Endothelial cell of umbilical vein (primary cell): ENCODE data around the gene ADORA2B. TPM values are rescaled to one million over a fixed set of nuclear protein-coding genes. Genes with fewer than 3 reads are reported as not detected.

Experiments
- BruUV-seq: library from RNA; stranded (reverse); fragments of 400-500 nt; replicated peaks from 2 replicates; lab custom pipeline; 2021; lab: Mats Ljungman, UMichigan
- CTCF ChIA-PET: fragments of 300-600, 350-600 bp; sonication (Branson Sonifier 250); formaldehyde crosslinking; loops from one replicate; lab custom pipeline; 2021; ENCODE audit warnings: antibody characterized with exemption, inconsistent platforms; lab: Charles Lee
- POLR2A ChIA-PET: fragments of 300-600, 350-600 bp; sonication (Branson Sonifier 250); formaldehyde crosslinking; loops from one replicate; lab custom pipeline; 2021; ENCODE audit warnings: antibody characterized with exemption, inconsistent platforms; lab: Charles Lee
- DNase-seq: peaks from one replicate; pipeline ENCODE4 v3.0.0-alpha.2; 2011; ENCODE audit warnings: low read depth, low spot score
- FAIRE-seq: peaks from 2 replicates; lab custom pipeline; 2011; peaks lifted over from hg19 to GRCh38; lab: Jason Lieb, UNC
- H2AFZ ChIP-seq: 2 replicates; pipeline ENCODE4 v1.6.0; 2012; ENCODE audit warnings: low read depth, low read length, control low read depth, inconsistent platforms
- H3K27ac ChIP-seq: 2 replicates; pipeline ENCODE4 v1.5.1; 2011; ENCODE audit warnings: low read depth, mild to moderate bottlenecking, control low read depth, low read length, moderate library complexity; ENCODE audit not compliant: insufficient read depth
- H3K27me3 ChIP-seq, 2 experiments: 2 replicates each; pipeline versions ENCODE4 v1.6.0 to v1.6.1; 2011; ENCODE audit warnings: low read length in 2 of 2, mixed read lengths in 1 of 2; ENCODE audit not compliant: control insufficient read depth in 2 of 2, insufficient read depth in 2 of 2
- H3K36me3 ChIP-seq, 2 experiments: 2 replicates in 1 of 2; 3 replicates in 1 of 2; pipeline ENCODE4 v1.5.1; 2011; ENCODE audit warnings: low read length in 2 of 2, mild to moderate bottlenecking in 1 of 2, moderate library complexity in 1 of 2; ENCODE audit not compliant: control insufficient read depth in 2 of 2, insufficient read depth in 2 of 2; ENCODE audit errors: extremely low read depth in 1 of 2
- H3K4me1 ChIP-seq: 3 replicates; pipeline ENCODE4 v1.5.1; 2011; ENCODE audit warnings: mild to moderate bottlenecking, low read length; ENCODE audit not compliant: control insufficient read depth, insufficient read depth; ENCODE audit errors: extremely low read depth
- H3K4me2 ChIP-seq: 2 replicates; pipeline ENCODE4 v1.6.1; 2011; ENCODE audit warnings: low read length, control low read depth, mixed read lengths; ENCODE audit not compliant: insufficient read depth
- H3K4me3 ChIP-seq, 3 experiments: fragments of 200-600 bp in 1 of 3; sonication (generic), shearing (Covaris generic) in 1 of 3; replicated peaks in 1 of 3; 2 replicates each; pipeline ENCODE4 v1.5.1; 2011 to 2016; ENCODE audit warnings: control low read depth in 3 of 3, low read length in 3 of 3, mild to moderate bottlenecking in 2 of 3, inconsistent platforms in 1 of 3, low read depth in 1 of 3, moderate library complexity in 1 of 3; ENCODE audit not compliant: insufficient read depth in 1 of 3
- H3K79me2 ChIP-seq: 2 replicates; pipeline ENCODE4 v1.6.0; 2012; ENCODE audit warnings: low read length, inconsistent platforms; ENCODE audit not compliant: control insufficient read depth, insufficient read depth
- H3K9ac ChIP-seq: replicated peaks from 2 replicates; pipeline ENCODE3; 2011; ENCODE audit warnings: low read length, control low read depth; ENCODE audit not compliant: insufficient read depth; ENCODE audit errors: extremely low read depth
- H3K9me1 ChIP-seq: replicated peaks from 3 replicates; pipeline ENCODE4 v1.6.0; 2011; ENCODE audit warnings: mild to moderate bottlenecking, low read length; ENCODE audit not compliant: control insufficient read depth, insufficient read depth; ENCODE audit errors: extremely low read depth
- H3K9me3 ChIP-seq: replicated peaks from 2 replicates; pipeline ENCODE4 v1.5.1; 2012; ENCODE audit warnings: low read length, inconsistent platforms; ENCODE audit not compliant: control insufficient read depth, insufficient read depth
- H4K20me1 ChIP-seq: replicated peaks from 2 replicates; pipeline ENCODE3; 2011; ENCODE audit warnings: mild to moderate bottlenecking, low read length; ENCODE audit not compliant: control insufficient read depth, insufficient read depth; ENCODE audit errors: extremely low read depth
- CTCF ChIP-seq, 2 donors: IDR thresholded peaks; 1 replicate in 1 of 2; 2 replicates in 1 of 2; pipeline ENCODE4 v1.5.1; 2011; ENCODE audit warnings: low read length in 2 of 2, mild to moderate bottlenecking in 2 of 2, moderate library complexity in 2 of 2, control low read depth in 1 of 2, inconsistent platforms in 1 of 2, low read depth in 1 of 2; ENCODE audit not compliant: insufficient read depth in 1 of 2; ENCODE audit errors: extremely low read depth in 1 of 2
- EZH2 ChIP-seq: IDR thresholded peaks from 2 replicates; pipeline ENCODE4 v1.6.1; 2012; ENCODE audit warnings: borderline replicate concordance, low read depth, mild to moderate bottlenecking, moderate library complexity, low read length, inconsistent platforms; ENCODE audit not compliant: severe bottlenecking
- FOS ChIP-seq: IDR thresholded peaks from 2 replicates; pipeline ENCODE4 v1.6.1; 2011; ENCODE audit warnings: mild to moderate bottlenecking, low read length, moderate library complexity, borderline replicate concordance; ENCODE audit not compliant: insufficient read depth
- GATA2 ChIP-seq: IDR thresholded peaks from 2 replicates; pipeline ENCODE4 v1.7.0; 2011; ENCODE audit warnings: low read depth, mild to moderate bottlenecking, moderate library complexity, mixed read lengths, low read length; ENCODE audit not compliant: insufficient read length, insufficient read depth
- JUN ChIP-seq: IDR thresholded peaks from 2 replicates; pipeline ENCODE4 v1.6.1; 2011; ENCODE audit warnings: borderline replicate concordance, low read depth; ENCODE audit not compliant: insufficient read length, insufficient read depth
- MAX ChIP-seq: IDR thresholded peaks from 2 replicates; pipeline ENCODE4 v1.6.1; 2011; ENCODE audit not compliant: insufficient read depth, insufficient read length
- MYC ChIP-seq: IDR thresholded peaks from one replicate; pipeline ENCODE4 v1.6.1; 2011; ENCODE audit warnings: mild to moderate bottlenecking, low read depth, low read length
- POLR2A ChIP-seq: IDR thresholded peaks from 2 replicates; pipeline ENCODE4 v1.6.1; 2012; ENCODE audit warnings: low read depth, mild to moderate bottlenecking, control low read depth, low read length
- POLR2AphosphoS5 ChIP-seq: IDR thresholded peaks from 2 replicates; pipeline ENCODE4 v1.6.1; 2012; ENCODE audit warnings: low read depth, mild to moderate bottlenecking, control low read depth, low read length, moderate library complexity; ENCODE audit not compliant: insufficient read depth
- dilution Hi-C: fragments of 300-500 bp; cut with MboI; formaldehyde crosslinking; loops from one replicate; pipeline ENCODE4 v1.15.0; 2019; ENCODE audit warnings: low sequenced_read_pairs; ENCODE audit not compliant: extremely low pct_ligation_motif_present
- intact Hi-C: fragments of 100-400 bp; cut with micrococcal nuclease; formaldehyde crosslinking; loops from one replicate; pipeline ENCODE4 v1.10.0; 2022
- polyA plus RNA-seq, 4 experiments: library from polyadenylated mRNA; depleted of rRNA in 3 of 4; stranded (reverse) in 3 of 4; unstranded in 1 of 4; fragments of >200 nt; gene quantifications; 2 replicates each; pipeline versions ENCODE4 v1.2.1 to v1.2.3, GENCODE V29; 2011 to 2012; ENCODE audit warnings: missing spikeins in 1 of 4
- total RNA-seq: library from RNA; stranded (reverse); gene quantifications from 2 replicates; pipeline ENCODE4 v1.2.3, GENCODE V29; 2021

The ADORA2B gene
- total and polyA plus RNA-seq, 2 donors (not counting 3 experiments of a cell fraction or from before 2014, with no cell fraction given): 8.8 to 9.8 TPM

- POLR2A ChIA-PET: no interaction called here
- BruUV-seq: no TSS peak
- Histone ChIP-seq H4K20me1 (no peaks in the 10 kb centered on the region), H3K9me1 (no peaks in the 10 kb centered on the region), H3K27ac (no peak overlapping the region), H3K36me3 (no peaks in the 10 kb centered on the region), H3K4me1 (peaks cover 11% of the 10 kb centered on the region), H3K4me2 (no peak overlapping the region), H3K9me3 (no peaks in the 10 kb centered on the region), H3K9ac (no peak overlapping the region), H3K4me3 (no peak overlapping the region), H3K27me3 (peaks cover 0 to 6% of the 10 kb centered on the region in 2 experiments), H2AFZ (no peak overlapping the region), H3K79me2 (no peaks in the 10 kb centered on the region)
- CTCF ChIA-PET: no interaction called here
- no peak for FAIRE-seq
- TF ChIP-seq MAX (no peak), MYC (no peak), GATA2 (no peak), POLR2A (no peak), EZH2 (no peak), JUN (no peak), FOS (no peak), CTCF (IDR thresholded peaks at IDR 0.05; ENCODE audit: extremely low read depth in 1 of 2, insufficient read depth in 1 of 2, low read depth in 1 of 2, low read length in 2 of 2) (no peak), POLR2AphosphoS5 (no peak)
- no peak for DNase-seq
- intact Hi-C loops: no loop called here
- dilution Hi-C loops: no loop called here
Observed at GRCh38 chr17:15919466-15919865, 25.5 kb upstream of the ADORA2B start.
